Stimulated activated CD8-positive, alpha-beta memory T cell treated with anti-CD3 and anti-CD28 coated beads, Interleukin-7, amount 100 ng/mL, for 1 hour (primary cell): ENCODE data around the gene CAMTA1.

Source experiments
- DNase-seq, 2 donors: peaks; one replicate each; pipeline ENCODE4 v3.0.0-alpha.2; 2020; ENCODE audit warnings: low read depth in 2 of 2

The CAMTA1 gene

GRCh38 chr1:7430047-7430608, 644.9 kb downstream of the CAMTA1 start:
- no peak for DNase-seq

- DNase-seq: no peak
Observed at GRCh38 chr1:7430691-7431090, 645.4 kb downstream of the CAMTA1 start.

- no peak for DNase-seq
Observed at GRCh38 chr1:7432102-7432899, 647.0 kb downstream of the CAMTA1 start.

DNA sequence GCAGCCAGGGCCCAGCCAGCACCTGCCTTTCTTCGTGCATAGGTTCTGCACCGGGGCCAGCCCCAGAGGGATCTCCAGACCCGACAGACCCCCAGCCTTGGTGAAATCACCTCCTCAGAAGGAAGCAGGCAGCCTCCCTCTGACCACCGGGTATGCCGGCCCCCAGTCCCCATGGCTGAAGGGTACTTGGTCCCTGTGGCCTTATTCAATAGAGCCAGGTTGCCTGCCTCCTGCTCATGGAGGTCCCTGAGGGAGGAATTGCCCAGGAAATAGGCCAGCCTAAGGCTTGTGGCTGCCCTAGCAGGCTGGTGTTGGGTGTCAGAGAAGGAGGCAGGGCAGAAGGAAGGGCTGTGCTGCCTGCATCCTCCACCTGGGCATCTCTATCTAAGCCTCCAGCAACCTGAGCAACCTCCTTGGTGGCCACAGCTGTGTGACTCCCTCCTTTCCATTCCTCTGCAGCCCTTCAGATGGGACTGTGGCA, 647.7 kb downstream of the CAMTA1 start:
- DNase-seq: no peak

DNA sequence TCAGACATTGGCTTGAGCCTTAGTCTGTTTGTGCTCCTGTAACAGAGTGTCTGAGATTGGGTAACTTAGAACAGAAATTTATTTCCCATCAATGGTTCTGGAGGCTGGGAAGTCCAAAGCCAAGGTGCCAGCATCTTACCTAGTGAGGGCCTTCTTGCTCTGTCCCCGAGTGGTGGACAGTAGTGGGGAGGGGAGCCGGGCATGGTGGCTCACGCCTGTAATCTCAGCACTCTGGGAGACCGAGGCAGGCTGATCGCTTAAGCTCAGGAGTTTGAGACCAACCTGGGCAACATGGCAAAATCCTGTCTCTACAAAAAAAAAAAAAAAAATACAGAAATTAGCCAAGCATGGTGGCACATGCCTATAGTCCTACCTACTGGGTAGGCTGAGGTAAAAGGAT, 649.3 kb downstream of the CAMTA1 start:
- no peak for DNase-seq

DNA sequence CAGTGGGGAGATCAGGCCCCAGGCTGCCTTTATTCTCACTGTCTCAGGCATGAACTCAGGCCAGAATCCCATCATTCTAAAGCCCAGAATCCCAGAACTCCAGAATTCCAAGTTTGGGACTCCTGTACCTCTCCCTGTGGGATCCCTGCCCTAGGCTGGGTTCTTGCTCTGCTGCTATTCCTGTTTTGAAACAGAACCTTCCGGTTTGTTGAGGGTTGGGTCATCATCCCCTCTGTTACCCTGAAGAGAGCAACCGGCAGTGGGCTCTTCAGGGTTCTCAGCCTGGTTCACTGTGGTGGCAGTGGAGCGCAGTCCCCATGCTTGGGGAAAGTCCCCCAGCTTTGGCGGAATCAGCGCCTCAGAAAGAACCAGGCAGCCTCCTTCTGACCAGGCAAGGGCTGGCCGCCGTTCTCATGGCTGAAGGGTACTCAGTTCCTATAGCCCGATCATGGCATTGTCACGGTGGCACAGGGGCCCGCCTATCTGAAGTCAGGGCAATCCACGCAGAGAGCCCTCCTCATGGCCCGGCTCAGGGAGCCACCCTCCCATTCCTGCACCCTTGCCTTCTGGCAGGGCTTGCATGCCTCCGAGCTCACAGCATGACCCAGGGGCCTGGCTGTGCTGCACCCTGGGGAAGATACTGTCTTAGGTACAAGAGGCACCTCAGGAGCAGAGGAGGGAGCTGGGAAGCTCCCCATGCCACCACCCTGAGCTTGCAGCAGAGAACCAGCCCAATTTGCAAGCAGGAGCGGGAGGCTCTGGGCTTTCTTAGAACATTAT, 650.2 kb downstream of the CAMTA1 start:
- no peak for DNase-seq

DNA sequence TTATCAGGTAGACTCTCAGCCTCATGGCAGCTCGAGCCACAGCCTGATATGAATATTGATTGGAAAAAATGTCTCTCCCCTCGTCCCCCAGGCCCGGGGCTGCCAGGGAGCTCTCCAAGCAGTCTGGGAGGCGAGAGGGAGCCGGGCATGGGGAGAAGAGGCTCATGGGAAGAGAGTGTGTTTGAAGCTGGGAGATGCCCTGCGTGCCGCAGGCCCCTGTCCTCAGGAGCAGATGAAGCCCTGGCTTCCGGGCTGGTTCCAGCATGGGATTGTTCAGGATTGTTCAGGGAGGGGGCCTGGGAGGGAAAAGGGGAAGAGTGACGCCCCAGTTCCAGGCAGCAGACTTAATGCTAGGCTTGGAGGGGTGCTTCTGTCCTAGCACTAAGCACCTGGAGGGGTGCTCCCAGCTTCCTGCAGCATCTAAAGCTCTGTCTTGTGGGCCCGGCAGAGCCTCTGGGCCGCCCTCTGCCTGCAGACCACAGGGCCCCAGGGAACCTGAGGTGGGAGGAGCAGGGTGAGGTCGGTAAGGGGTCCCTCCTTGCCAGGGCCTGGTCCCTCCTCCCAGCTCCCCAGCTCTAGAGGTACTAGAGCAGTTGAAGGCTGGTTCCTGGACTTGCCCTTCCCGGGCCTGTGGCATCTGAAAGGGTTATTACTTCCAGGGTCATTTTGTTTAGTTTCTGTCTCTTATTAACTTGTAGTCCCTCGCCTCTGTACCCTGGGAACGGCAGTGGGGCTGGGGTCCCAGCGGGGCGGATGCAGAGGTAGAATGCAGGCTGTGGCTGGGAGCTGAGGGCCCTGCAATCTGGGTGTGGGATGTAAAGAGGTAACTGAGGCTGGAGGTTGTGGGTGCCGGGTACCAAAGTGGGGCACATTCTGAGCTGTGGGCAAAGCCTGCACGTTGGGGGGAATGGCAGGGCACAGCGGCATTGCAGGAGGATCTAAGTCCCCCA, 651.1 kb downstream of the CAMTA1 start:
- DNase-seq: no peak

GRCh38 chr1:7437036-7437435, 651.8 kb downstream of the CAMTA1 start:
- no peak for DNase-seq

DNA sequence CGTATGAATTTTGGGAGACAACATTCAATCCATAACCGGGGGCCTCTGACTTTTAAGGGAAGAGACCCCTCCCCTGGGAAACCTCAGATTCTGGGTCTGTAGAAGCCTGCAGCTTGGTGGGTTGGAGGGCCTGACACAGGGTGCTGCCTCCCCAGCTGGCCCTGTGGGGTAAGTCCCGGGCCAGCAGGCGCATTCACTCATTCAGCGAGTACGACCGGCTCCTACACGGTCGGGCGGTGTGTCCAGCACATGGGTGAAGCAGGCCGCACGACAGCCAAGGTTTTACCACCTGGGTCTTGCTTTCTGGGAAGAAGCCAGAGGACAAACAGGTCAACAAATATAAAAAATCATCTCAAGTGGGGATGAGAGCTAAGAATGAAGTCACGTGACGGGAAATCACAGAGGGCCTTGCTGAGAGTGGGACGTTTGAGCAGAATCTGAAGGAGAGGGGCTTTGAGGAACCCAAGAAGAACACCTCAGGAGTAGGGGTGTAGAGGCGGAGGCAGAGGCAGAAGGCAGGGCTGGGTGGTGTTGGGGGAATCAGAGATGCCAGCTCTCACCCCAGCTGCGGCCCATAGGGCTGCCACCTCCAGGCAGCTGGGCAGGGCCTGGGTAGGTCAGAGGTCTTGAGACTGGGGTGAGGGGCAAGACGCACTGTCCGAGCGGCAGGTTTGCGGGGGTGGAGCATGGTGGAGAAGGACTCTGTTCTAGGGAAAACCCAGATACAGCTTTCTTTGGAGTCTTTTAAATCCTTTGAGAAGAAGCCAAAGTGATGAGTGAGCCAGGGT, 652.5 kb downstream of the CAMTA1 start:
- DNase-seq: no peak

- no peak for DNase-seq
Observed at GRCh38 chr1:7438396-7438785, 653.1 kb downstream of the CAMTA1 start.

DNA sequence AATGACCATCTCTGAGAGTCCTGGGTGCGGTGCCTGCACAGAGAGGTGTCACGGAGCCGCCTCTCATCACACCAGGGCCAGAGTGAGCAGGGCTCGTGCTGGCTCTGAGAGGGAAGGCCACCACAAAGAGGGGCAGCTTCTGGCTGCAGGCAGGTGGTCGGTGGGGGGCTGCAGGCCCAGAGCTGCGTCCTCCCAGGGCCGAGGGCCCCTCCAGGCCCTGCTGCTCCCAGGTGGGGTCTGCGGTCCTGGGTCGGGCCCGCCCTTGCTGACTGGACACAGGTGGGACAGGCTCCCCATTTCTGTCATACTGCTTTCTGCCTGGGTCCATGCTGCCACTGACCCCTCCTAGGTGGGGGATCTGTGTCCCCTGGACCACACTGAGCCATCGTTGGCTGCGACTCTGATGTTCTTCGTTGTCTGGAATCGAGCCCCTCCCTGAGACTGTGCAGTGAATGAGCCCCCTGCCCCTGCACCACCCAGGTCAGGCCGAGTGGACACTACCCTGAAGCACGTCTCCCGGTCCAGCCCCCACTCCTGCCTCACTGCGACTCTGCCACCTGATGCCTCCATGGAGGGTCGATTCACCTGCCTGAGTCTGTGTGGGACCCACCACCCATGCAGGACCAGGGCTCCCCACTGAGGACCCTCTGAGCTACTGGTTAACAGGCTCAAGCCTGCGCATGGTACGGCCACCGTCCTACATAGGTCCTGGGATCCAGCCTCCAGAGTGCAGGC, 653.8 kb downstream of the CAMTA1 start:
- no peak for DNase-seq

DNA sequence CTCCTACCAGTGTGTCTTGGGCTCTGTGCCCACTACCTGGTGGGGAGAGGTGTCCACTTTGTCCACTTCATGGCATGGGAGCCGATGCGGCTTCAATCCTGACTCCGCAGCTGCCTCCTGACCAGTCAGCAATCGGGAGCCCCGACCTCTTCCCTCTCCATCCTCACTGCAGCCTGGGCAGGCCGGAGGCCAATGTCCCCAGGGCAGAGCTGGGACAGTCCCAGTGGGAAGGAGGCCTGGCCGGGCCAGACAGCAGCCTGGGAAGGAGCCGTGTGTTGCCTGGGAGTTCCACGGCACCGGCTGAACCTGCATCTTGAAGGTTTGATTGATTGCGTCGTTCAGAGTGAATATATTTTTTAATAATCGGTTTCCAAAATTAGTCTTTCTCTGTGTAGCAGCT, 654.9 kb downstream of the CAMTA1 start:
- DNase-seq: no peak

GRCh38 chr1:7441143-7441841, 656.0 kb downstream of the CAMTA1 start:
- no peak for DNase-seq

DNA sequence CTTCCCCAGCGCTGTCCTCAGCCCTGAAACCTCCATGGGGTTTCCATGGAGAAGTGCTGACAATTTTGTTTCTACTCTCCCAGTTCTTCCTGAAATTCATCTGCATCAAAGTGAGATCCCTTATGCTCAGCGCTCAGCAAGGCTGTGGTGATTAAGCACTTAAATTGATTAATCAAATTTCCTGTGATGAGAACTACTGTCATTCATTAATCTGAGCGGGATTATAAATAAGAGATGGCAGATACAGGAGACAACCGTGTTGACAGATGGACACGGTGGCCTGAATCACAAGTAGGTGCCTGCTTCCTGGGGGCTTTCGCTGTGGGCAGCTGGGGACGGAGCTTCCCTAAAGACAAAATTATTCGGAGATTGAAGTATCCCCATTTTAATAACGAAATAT, 656.8 kb downstream of the CAMTA1 start:
- no peak for DNase-seq

DNA sequence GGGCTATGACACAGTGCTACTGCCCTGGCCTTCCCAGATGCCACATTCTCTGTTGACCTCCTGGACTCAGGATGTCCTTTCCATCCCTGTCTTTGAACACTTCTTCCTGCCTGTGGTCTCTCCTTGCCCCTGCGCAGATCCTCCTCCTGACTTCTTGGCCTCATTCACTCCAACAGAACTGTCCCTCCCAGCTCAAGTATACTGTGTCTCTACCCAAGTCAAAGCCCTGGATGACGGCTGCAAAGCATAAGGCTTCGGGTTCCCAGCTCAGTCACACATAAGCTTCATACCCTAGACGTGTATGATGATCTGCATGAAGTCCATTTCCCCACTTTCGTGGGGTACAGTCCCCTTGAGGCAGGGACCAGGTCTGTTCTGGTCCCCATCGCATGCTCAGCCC, 657.7 kb downstream of the CAMTA1 start:
- no peak for DNase-seq

DNA sequence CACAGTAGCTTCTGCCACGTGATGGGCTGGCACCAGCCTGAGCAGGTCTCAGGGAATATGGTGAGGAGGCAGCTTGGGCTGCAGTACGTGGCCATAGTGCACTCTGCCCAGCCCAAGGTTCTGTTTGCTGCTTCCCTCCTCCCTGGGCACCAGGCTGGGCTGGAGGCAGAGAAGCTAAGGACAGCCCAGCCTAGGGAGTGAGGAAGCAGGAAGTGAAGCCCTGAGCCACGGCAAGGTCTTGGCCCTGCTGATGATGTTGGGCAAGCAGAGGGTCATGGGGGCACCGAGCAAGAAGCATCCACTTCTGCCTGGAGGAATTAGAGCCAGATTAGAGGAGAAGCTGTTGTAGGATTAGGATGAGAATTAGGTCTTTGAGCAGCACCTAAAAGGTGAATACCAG, 659.1 kb downstream of the CAMTA1 start:
- DNase-seq: no peak

DNA sequence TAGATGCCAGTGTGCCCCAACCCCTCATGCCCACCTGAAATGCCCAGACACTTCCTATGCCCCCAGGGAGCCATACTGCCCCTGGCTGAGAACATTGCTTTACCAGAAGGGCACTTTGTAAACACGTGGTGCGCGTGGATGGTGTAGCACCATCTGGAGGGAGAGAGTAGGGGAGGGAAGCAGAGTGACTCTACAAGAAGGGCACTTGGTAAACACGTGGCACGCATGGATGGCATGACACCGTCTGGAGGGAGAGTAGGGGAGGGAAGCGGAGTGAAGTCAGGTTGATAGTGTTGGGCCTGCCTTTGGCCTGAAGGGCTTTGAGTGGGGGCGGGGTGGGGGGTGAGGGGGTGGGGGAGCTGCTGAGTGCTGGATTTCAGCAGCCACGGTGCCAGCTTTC, 661.8 kb downstream of the CAMTA1 start:
- DNase-seq: no peak

DNA sequence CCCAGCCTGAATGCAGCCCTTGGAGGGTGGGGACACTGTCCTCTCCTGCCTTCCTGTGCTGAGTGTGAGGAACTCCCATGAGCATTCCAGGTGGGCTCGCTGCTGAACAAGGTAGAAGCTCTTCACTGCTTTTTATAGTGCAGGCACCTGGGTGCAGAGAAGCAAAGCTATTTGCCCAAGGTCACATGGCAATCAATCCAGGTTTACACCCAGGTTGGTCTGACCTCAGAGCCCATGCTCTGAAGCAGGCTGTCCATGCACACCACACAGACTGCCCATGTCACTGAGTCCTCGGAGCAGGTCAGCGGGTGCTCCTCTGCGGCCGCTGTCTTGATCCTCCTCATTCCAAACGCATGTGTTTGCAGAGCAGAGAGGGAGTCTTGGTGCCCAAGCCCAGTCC, 662.5 kb downstream of the CAMTA1 start:
- no peak for DNase-seq

- no peak for DNase-seq
Observed at GRCh38 chr1:7448986-7449385, 663.7 kb downstream of the CAMTA1 start.

- no peak for DNase-seq
Observed at GRCh38 chr1:7449750-7450149, 664.5 kb downstream of the CAMTA1 start.
